CD14-positive monocyte (primary cell): ENCODE results near the gene PPT2. TPM values are rescaled to one million over a fixed set of nuclear protein-coding genes. Genes with fewer than 3 reads are reported as not detected.

Experiments used
- DNase-seq, 3 donors: peaks; one replicate each; pipeline ENCODE4 v3.0.0-alpha.2; 2011 to 2022
- H2AFZ ChIP-seq: 2 replicates; pipeline ENCODE4 v1.6.0; 2012; ENCODE audit warnings: mild to moderate bottlenecking, low read depth, low read length, inconsistent platforms; ENCODE audit not compliant: insufficient read depth, poor library complexity, severe bottlenecking
- H3K27ac ChIP-seq, 2 donors: 1 replicate in 1 of 2; 2 replicates in 1 of 2; pipeline ENCODE4 v1.5.1; 2012 to 2013; ENCODE audit warnings: low read length in 2 of 2, control low read depth in 1 of 2, inconsistent platforms in 1 of 2, low read depth in 1 of 2, mild to moderate bottlenecking in 1 of 2
- H3K27me3 ChIP-seq, 2 donors: one replicate each; pipeline versions ENCODE4 v1.6.0 to v1.6.1; 2011 to 2013; ENCODE audit warnings: low read length in 2 of 2; ENCODE audit not compliant: control insufficient read depth in 2 of 2, insufficient read depth in 2 of 2
- H3K36me3 ChIP-seq, 2 donors: replicated peaks in 1 of 2; 1 replicate in 1 of 2; 2 replicates in 1 of 2; pipeline versions ENCODE4 v1.5.1 to v1.6.1; 2012 to 2013; ENCODE audit warnings: low read length in 2 of 2, control low read depth in 1 of 2, inconsistent platforms in 1 of 2, mild to moderate bottlenecking in 1 of 2; ENCODE audit not compliant: insufficient read depth in 2 of 2, control insufficient read depth in 1 of 2
- H3K4me1 ChIP-seq, 2 donors: 1 replicate in 1 of 2; 2 replicates in 1 of 2; pipeline versions ENCODE4 v1.5.1 to v1.6.1; 2012 to 2013; ENCODE audit warnings: low read length in 2 of 2, control low read depth in 1 of 2, inconsistent platforms in 1 of 2, mild to moderate bottlenecking in 1 of 2, moderate library complexity in 1 of 2; ENCODE audit not compliant: insufficient read depth in 2 of 2, control insufficient read depth in 1 of 2
- H3K4me2 ChIP-seq: replicated peaks from 2 replicates; pipeline ENCODE3; 2012; ENCODE audit warnings: low read length, moderate library complexity, mild to moderate bottlenecking; ENCODE audit not compliant: poor library complexity, severe bottlenecking; ENCODE audit errors: extremely low read depth
- H3K4me3 ChIP-seq, 3 experiments: fragments of 200-600 bp in 1 of 3; sonication (generic) in 1 of 3; replicated peaks in 1 of 3; 1 replicate in 2 of 3; 2 replicates in 1 of 3; pipeline ENCODE4 v1.5.1; 2011 to 2013; ENCODE audit warnings: low read length in 3 of 3, mild to moderate bottlenecking in 3 of 3, control low read depth in 2 of 3, low read depth in 2 of 3, inconsistent platforms in 1 of 3, moderate library complexity in 1 of 3
- H3K79me2 ChIP-seq: 2 replicates; pipeline ENCODE4 v1.6.0; 2012; ENCODE audit warnings: mild to moderate bottlenecking, control low read depth, inconsistent platforms, low read length, moderate library complexity; ENCODE audit not compliant: insufficient read depth
- H3K9ac ChIP-seq: 2 replicates; pipeline ENCODE4 v1.6.0; 2017; ENCODE audit warnings: low read length, mild to moderate bottlenecking; ENCODE audit not compliant: insufficient read depth, poor library complexity, severe bottlenecking
- H3K9me3 ChIP-seq, 2 donors: replicated peaks in 1 of 2; 1 replicate in 1 of 2; 2 replicates in 1 of 2; pipeline versions ENCODE4 v1.5.1 to v1.6.1; 2012 to 2013; ENCODE audit warnings: low read length in 2 of 2, control low read depth in 1 of 2; ENCODE audit not compliant: control insufficient read depth in 1 of 2, insufficient read depth in 1 of 2
- H4K20me1 ChIP-seq: 2 replicates; pipeline ENCODE4 v1.6.0; 2012; ENCODE audit warnings: mild to moderate bottlenecking, low read length, control low read depth, moderate library complexity; ENCODE audit not compliant: insufficient read depth
- H3K27ac Mint-ChIP-seq, 7 donors: one replicate each; pipeline ENCODE4 v1.8.0; 2020; ENCODE audit warnings: mild to moderate bottlenecking in 7 of 7, mixed read lengths in 7 of 7, moderate library complexity in 6 of 7, inconsistent platforms in 2 of 7
- H3K27me3 Mint-ChIP-seq, 3 donors: one replicate each; pipeline ENCODE4 v1.8.0; 2021 to 2022; ENCODE audit warnings: low read depth in 3 of 3, mild to moderate bottlenecking in 3 of 3, mixed read lengths in 3 of 3, moderate library complexity in 3 of 3, inconsistent platforms in 1 of 3
- H3K36me3 Mint-ChIP-seq, 2 donors: one replicate each; pipeline ENCODE4 v1.8.0; 2020; ENCODE audit warnings: mixed read lengths in 2 of 2, inconsistent platforms in 1 of 2, mild to moderate bottlenecking in 1 of 2
- H3K4me1 Mint-ChIP-seq: one replicate; pipeline ENCODE4 v1.8.0; 2020; ENCODE audit warnings: mild to moderate bottlenecking, mixed read lengths
- H3K4me3 Mint-ChIP-seq, 2 donors: one replicate each; pipeline ENCODE4 v1.8.0; 2020; ENCODE audit warnings: mild to moderate bottlenecking in 2 of 2, mixed read lengths in 2 of 2, moderate library complexity in 1 of 2
- H3K9me3 Mint-ChIP-seq, 7 donors: one replicate each; pipeline ENCODE4 v1.8.0; 2020 to 2022; ENCODE audit warnings: mixed read lengths in 7 of 7, mild to moderate bottlenecking in 6 of 7, moderate library complexity in 6 of 7, inconsistent platforms in 2 of 7
- WGBS: methylation state at CpG from one replicate; pipeline ENCODE4 v1.1.5; 2013; ENCODE audit warnings: missing lambda C conversion rate; ENCODE audit not compliant: insufficient coverage; 5-methylcytosine and 5-hydroxymethylcytosine counted together
- intact Hi-C, 2 donors: fragments of 100-400 bp; cut with micrococcal nuclease; formaldehyde crosslinking; loops; one replicate each; pipeline versions ENCODE4 v1.15.0 to v1.15.1; 2023
- polyA plus RNA-seq, 3 donors: library from polyadenylated mRNA; depleted of rRNA in 1 of 3; unstranded in 2 of 3; stranded (reverse) in 1 of 3; fragments of 300-500 nt in 2 of 3; fragments of >200 nt in 1 of 3; fragmentation: Illumina TruSeq in 2 of 3; gene quantifications; 1 replicate in 2 of 3; 2 replicates in 1 of 3; pipeline ENCODE4 v1.2.3, GENCODE V29; 2012 to 2021
- TF ChIP-seq, protein P1 (sequence below): fragments of 200-600 bp; IDR thresholded peaks from one replicate; pipeline ENCODE4 v1.8.0; 2022; ENCODE audit warnings: antibody characterized with exemption, mild to moderate bottlenecking

The PPT2 gene
- polyA plus RNA-seq, 3 donors = 1.4 to 4.0 (median 1.8) TPM

GRCh38 chr6:32175711-32176475 is 22.0 kb downstream of the PPT2 start, which contains the start of gene AGPAT1:
TSS of gene AGPAT1 (minus strand) at chr6:32176084. CDS start at chr6:32171496, 4,588 bp downstream.
- peaks cover 14 to 16% of the 10 kb centered on the region in 2 donors for H3K36me3 Mint-ChIP-seq
- H3K36me3 ChIP-seq = peaks cover 8 to 16% of the 10 kb centered on the region in 2 donors
- TF ChIP-seq, protein P1, sequence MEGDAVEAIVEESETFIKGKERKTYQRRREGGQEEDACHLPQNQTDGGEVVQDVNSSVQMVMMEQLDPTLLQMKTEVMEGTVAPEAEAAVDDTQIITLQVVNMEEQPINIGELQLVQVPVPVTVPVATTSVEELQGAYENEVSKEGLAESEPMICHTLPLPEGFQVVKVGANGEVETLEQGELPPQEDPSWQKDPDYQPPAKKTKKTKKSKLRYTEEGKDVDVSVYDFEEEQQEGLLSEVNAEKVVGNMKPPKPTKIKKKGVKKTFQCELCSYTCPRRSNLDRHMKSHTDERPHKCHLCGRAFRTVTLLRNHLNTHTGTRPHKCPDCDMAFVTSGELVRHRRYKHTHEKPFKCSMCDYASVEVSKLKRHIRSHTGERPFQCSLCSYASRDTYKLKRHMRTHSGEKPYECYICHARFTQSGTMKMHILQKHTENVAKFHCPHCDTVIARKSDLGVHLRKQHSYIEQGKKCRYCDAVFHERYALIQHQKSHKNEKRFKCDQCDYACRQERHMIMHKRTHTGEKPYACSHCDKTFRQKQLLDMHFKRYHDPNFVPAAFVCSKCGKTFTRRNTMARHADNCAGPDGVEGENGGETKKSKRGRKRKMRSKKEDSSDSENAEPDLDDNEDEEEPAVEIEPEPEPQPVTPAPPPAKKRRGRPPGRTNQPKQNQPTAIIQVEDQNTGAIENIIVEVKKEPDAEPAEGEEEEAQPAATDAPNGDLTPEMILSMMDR = no peak
- no peaks in the 10 kb centered on the region for H3K27me3 ChIP-seq
- peak within 1 kb of the TSS; percentile 81 for H3K9ac ChIP-seq
- peak within 1 kb of the TSS; percentile 90 to 98 for H3K4me3 Mint-ChIP-seq
- H3K79me2 ChIP-seq = peaks cover 42% of the 10 kb centered on the region
- no peaks in the 10 kb centered on the region for H4K20me1 ChIP-seq
- H2AFZ ChIP-seq = peak within 1 kb of the TSS; percentile 93
- intact Hi-C loops = loop anchor here (1.0 to 5.0 kb wide), 3 partner anchors 21 to 54 kb away; partner anchors contain the start of gene PPT2 (in 1 of the 2)
- peaks cover 49 to 63% of the 10 kb centered on the region in 2 donors for H3K4me1 ChIP-seq
- peak; percentile 92 to 95 (median 93) for DNase-seq
- H3K4me1 Mint-ChIP-seq = peaks cover 69% of the 10 kb centered on the region
- peak within 1 kb of the TSS; percentile 97 for H3K4me2 ChIP-seq
- peak within 1 kb of the TSS; percentile 71 to 94 (median 82) for H3K4me3 ChIP-seq
- peaks cover 0 to 4% (median under 1%) of the 10 kb centered on the region in 3 donors for H3K27me3 Mint-ChIP-seq
- H3K9me3 ChIP-seq = no peaks in the 10 kb centered on the region
- H3K9me3 Mint-ChIP-seq = no peaks in the 10 kb centered on the region
- under 1% methylated on average over 17 of the region's 27 CpGs for WGBS
- peak within 1 kb of the TSS; percentile 89 to 90 for H3K27ac ChIP-seq
- H3K27ac Mint-ChIP-seq = peak within 1 kb of the TSS; percentile 96 to 100 (median 100)

- Mint-ChIP-seq H3K4me3 (peak overlapping the region; percentile 90 to 98), H3K27me3 (peaks cover 0 to 4% (median 0%) of the 10 kb centered on the region in 3 donors), H3K9me3 (no peaks in the 10 kb centered on the region), H3K27ac (peak overlapping the region; percentile 96 to 100 (median 100)), H3K36me3 (peaks cover 16 to 18% of the 10 kb centered on the region in 2 donors), H3K4me1 (peaks cover 75% of the 10 kb centered on the region)
- no peaks in the 10 kb centered on the region for H3K9me3 ChIP-seq
- peak overlapping the region; percentile 71 to 94 (median 82) for H3K4me3 ChIP-seq
- H3K9ac ChIP-seq = peak overlapping the region; percentile 81
- 64% methylated on average over 2 of the region's 5 CpGs for WGBS
- peak overlapping the region; percentile 93 for H2AFZ ChIP-seq
- intact Hi-C loops = loop anchor here (1.0 to 5.0 kb wide), 2 partner anchors 28 to 54 kb away; no protein-coding TSS in a partner anchor
- no peaks in the 10 kb centered on the region for H3K27me3 ChIP-seq
- peak in 2 of 3 donors; percentile 32 to 66 for DNase-seq
- H3K79me2 ChIP-seq = peaks cover 49% of the 10 kb centered on the region
- TF ChIP-seq, protein P1 = no peak
- H3K4me2 ChIP-seq = peak overlapping the region; percentile 97
- peaks cover 11 to 18% of the 10 kb centered on the region in 2 donors for H3K36me3 ChIP-seq
- peaks cover 49 to 64% of the 10 kb centered on the region in 2 donors for H3K4me1 ChIP-seq
- peak overlapping the region; percentile 89 to 90 for H3K27ac ChIP-seq
- H4K20me1 ChIP-seq = no peaks in the 10 kb centered on the region
Measured at GRCh38 chr6:32176476-32177182, 22.7 kb downstream of the PPT2 start.
